ENCODE results near the gene INAFM1.

The INAFM1 gene

DNA sequence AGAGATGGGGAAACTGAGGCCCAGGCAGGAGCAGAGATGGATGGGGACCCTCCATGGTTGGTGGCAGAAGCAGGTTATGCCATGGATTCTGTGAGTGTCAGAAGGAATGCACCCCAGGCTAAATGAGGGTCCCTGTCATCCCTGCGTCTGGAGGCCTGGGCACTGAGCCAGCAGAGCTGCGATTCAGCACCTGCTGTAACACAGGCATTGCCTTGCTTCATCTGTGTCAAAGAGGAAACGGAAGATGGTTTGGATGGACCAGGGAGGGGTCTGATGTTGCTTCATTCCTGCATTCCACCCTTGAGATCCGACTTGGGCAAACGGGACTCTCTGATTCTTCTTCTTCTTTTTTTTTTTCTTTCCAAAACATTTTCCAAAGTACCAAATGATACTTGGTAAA, 36.1 kb downstream of the INAFM1 start:
- no peaks in the 10 kb centered on the region for H3K79me2 ChIP-seq
- H3K27me3 ChIP-seq (ENCODE audit: control insufficient read depth, insufficient read depth, low read length) = no peaks in the 10 kb centered on the region
- no peaks in the 10 kb centered on the region for H3K4me1 ChIP-seq
- H3K4me2 ChIP-seq (ENCODE audit: low read length) = no peak overlapping the region
- TF ChIP-seq, protein P1, sequence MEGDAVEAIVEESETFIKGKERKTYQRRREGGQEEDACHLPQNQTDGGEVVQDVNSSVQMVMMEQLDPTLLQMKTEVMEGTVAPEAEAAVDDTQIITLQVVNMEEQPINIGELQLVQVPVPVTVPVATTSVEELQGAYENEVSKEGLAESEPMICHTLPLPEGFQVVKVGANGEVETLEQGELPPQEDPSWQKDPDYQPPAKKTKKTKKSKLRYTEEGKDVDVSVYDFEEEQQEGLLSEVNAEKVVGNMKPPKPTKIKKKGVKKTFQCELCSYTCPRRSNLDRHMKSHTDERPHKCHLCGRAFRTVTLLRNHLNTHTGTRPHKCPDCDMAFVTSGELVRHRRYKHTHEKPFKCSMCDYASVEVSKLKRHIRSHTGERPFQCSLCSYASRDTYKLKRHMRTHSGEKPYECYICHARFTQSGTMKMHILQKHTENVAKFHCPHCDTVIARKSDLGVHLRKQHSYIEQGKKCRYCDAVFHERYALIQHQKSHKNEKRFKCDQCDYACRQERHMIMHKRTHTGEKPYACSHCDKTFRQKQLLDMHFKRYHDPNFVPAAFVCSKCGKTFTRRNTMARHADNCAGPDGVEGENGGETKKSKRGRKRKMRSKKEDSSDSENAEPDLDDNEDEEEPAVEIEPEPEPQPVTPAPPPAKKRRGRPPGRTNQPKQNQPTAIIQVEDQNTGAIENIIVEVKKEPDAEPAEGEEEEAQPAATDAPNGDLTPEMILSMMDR (IDR thresholded peaks at IDR 0.05) = no peak
- H3K9me3 ChIP-seq (ENCODE audit: control insufficient read depth, low read length) = no peaks in the 10 kb centered on the region
- no peaks in the 10 kb centered on the region for H3K36me3 ChIP-seq (ENCODE audit: control insufficient read depth, insufficient read depth, low read length)
- H2AFZ ChIP-seq = no peak overlapping the region
- no peak overlapping the region for H3K9ac ChIP-seq
- H3K27ac ChIP-seq = no peak overlapping the region
- no peak overlapping the region for H3K4me3 ChIP-seq (ENCODE audit: low read depth, low read length)

- Histone ChIP-seq H3K4me3 (ENCODE audit: low read depth, low read length) (no peak overlapping the region), H3K9me3 (ENCODE audit: control insufficient read depth, low read length) (no peaks in the 10 kb centered on the region), H3K36me3 (ENCODE audit: control insufficient read depth, insufficient read depth, low read length) (no peaks in the 10 kb centered on the region), H3K9ac (no peak overlapping the region), H3K27me3 (ENCODE audit: control insufficient read depth, insufficient read depth, low read length) (no peaks in the 10 kb centered on the region), H3K4me2 (ENCODE audit: low read length) (no peak overlapping the region), H3K4me1 (no peaks in the 10 kb centered on the region), H3K79me2 (no peaks in the 10 kb centered on the region), H3K27ac (no peak overlapping the region), H2AFZ (no peak overlapping the region)
- TF ChIP-seq, protein P1 (IDR thresholded peaks at IDR 0.05) = no peak
Measured at GRCh38 chr19:47312366-47313006, 37.8 kb downstream of the INAFM1 start.

DNA sequence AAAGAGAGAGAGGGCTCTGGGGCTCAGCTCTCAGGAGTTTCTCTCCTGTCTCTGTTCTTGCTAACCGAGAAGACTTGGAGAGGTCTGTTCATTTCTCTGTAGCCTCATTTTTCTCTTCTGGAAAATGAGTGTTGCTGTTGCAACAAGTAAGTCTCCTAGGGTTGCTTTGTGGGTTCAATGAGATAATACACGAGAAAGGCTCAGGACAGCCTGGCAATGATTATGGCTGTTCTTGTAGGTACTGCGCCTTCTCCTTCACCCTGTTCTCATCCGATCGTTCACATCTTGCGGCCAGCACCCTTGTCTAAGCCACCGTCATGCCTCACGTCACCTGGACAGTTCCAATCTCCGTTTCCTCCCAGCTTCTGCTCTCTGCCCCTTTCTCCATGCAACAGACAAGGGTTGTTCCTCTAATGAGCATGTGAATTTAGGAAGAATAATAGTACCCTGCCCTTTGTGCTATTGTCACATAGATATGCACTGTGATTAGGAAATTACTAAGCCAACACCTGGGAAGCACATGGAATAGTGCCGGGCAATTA, 39.1 kb downstream of the INAFM1 start:
- TF ChIP-seq, protein P1 (IDR thresholded peaks at IDR 0.05) = no peak
- no peaks in the 10 kb centered on the region for H3K79me2 ChIP-seq
- no peak overlapping the region for H3K9ac ChIP-seq
- H3K9me3 ChIP-seq (ENCODE audit: control insufficient read depth, low read length) = no peaks in the 10 kb centered on the region
- no peaks in the 10 kb centered on the region for H3K4me1 ChIP-seq
- no peak overlapping the region for H3K4me2 ChIP-seq (ENCODE audit: low read length)
- H2AFZ ChIP-seq = no peak overlapping the region
- H3K36me3 ChIP-seq (ENCODE audit: control insufficient read depth, insufficient read depth, low read length) = no peaks in the 10 kb centered on the region
- H3K27ac ChIP-seq = no peak overlapping the region
- no peaks in the 10 kb centered on the region for H3K27me3 ChIP-seq (ENCODE audit: control insufficient read depth, insufficient read depth, low read length)
- H3K4me3 ChIP-seq (ENCODE audit: low read depth, low read length) = no peak overlapping the region

DNA sequence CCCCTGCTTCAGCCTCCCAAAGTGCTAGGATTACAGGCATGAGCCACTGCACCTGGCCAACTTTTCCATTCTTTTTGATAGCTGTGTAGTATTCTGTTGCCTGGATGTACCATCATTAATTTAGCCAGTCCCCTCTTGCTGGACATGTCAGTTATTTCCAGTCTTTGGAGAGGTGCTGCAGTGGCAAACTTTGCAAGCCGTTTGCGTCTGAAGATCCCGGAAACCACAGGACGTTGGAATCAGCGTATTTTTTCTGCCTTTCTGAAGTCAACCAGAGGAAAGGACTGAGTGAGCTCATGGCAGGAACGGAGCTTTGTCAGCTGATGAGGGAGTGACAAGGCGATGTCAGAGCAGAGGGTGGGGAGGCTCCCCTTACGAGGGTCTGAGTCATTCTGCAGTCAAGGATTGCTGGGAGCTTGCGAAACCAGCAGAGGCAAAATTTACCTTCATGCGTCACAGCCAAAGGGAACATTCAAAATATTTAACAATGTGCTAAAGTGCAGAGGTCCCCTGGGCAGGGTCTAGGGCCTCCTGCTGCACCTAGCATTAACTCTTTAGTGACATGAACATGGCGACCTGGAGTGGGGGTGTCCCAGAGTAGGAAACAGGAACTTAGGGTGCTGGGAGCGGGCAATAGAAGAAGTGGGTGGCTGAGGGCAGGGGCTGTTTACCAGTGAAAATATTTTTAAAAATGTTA, 40.6 kb downstream of the INAFM1 start:
- Histone ChIP-seq H2AFZ (no peak overlapping the region), H3K27me3 (ENCODE audit: control insufficient read depth, insufficient read depth, low read length) (no peaks in the 10 kb centered on the region)

More for the DNA sequence above, 40.6 kb downstream of the INAFM1 start:
- Histone ChIP-seq H3K36me3 (ENCODE audit: control insufficient read depth, insufficient read depth, low read length) (no peaks in the 10 kb centered on the region), H3K79me2 (no peaks in the 10 kb centered on the region), H3K27ac (no peak overlapping the region), H3K4me3 (ENCODE audit: low read depth, low read length) (no peak overlapping the region), H3K4me1 (no peaks in the 10 kb centered on the region), H3K9ac (no peak overlapping the region), H3K4me2 (ENCODE audit: low read length) (no peak overlapping the region), H3K9me3 (ENCODE audit: control insufficient read depth, low read length) (no peaks in the 10 kb centered on the region)
- TF ChIP-seq, protein P1 (IDR thresholded peaks at IDR 0.05) = no peak
